ENCODE data around the gene SIN3B.

The SIN3B gene

DNA sequence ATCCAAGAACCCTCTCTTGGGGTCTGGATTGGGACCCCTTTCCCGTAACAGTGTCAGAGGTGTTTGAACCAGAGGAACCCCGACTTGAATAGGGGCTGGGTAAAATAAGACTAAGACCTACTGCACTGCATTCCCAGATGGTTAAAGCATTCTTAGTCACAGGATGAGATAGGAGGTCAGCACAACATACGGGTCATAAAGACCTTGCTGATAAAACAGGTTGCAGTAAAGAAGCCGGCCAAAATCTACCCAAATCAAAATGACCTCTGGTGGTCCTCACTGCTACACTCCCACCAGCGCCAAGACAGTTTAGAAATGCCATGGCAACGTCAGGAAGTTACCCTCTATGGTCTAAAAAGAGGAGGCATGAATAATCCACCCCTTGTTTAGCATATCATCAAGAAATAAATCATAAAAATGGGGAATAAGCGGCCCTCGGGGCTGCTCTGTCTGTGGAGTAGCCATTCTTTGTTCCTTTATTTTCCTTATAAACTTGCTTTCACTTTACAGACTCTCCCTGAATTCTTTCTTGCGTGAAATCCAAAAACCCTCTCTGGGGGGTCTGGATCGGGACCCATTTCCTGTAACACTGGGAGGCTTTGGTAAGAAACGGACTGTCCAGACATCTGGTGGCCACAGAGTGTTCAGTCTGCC is 4.4 kb upstream of the SIN3B start:
- Histone ChIP-seq H3K27ac (ENCODE audit: low read length) (no peak overlapping the region), H3K9me2 (replicated peaks; ENCODE audit: insufficient read depth, low read length) (no peaks in the 10 kb centered on the region), H2AFZ (ENCODE audit: low read length) (0 out of 2 replicates have a peak overlapping the region, but pooled peaks have one; percentile 45), H3K9me3 (replicated peaks; ENCODE audit: insufficient read depth, low read length) (no peaks in the 10 kb centered on the region), H3F3A (ENCODE audit: insufficient read depth, low read length) (no peaks in the 10 kb centered on the region), H3K4me1 (ENCODE audit: low read length) (peaks cover 6% of the 10 kb centered on the region; the same call in 1 of the 2 replicates), H3K27me3 (replicated peaks; ENCODE audit: insufficient read depth, low read length) (peaks cover 27% of the 10 kb centered on the region), H3K4me3 (ENCODE audit: low read length) (no peak overlapping the region), H3K36me3 (replicated peaks; ENCODE audit: insufficient read depth, low read length) (no peaks in the 10 kb centered on the region), H3K9ac (ENCODE audit: low read length) (no peak overlapping the region), H3K79me2 (ENCODE audit: low read length) (peaks cover 4% of the 10 kb centered on the region), H3K4me2 (ENCODE audit: low read depth, low read length) (peak overlapping the region; percentile 29; the same call in 1 of the 2 replicates), H4K20me1 (ENCODE audit: insufficient read depth, low read length) (no peaks in the 10 kb centered on the region)
- TF ChIP-seq EZH2 (optimal IDR thresholded peaks at IDR 0.05; ENCODE audit: low read depth, low read length) = no peak
- TF ChIP-seq, protein P1, sequence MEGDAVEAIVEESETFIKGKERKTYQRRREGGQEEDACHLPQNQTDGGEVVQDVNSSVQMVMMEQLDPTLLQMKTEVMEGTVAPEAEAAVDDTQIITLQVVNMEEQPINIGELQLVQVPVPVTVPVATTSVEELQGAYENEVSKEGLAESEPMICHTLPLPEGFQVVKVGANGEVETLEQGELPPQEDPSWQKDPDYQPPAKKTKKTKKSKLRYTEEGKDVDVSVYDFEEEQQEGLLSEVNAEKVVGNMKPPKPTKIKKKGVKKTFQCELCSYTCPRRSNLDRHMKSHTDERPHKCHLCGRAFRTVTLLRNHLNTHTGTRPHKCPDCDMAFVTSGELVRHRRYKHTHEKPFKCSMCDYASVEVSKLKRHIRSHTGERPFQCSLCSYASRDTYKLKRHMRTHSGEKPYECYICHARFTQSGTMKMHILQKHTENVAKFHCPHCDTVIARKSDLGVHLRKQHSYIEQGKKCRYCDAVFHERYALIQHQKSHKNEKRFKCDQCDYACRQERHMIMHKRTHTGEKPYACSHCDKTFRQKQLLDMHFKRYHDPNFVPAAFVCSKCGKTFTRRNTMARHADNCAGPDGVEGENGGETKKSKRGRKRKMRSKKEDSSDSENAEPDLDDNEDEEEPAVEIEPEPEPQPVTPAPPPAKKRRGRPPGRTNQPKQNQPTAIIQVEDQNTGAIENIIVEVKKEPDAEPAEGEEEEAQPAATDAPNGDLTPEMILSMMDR (IDR thresholded peaks at IDR 0.05; ENCODE audit: low read length) = no peak
- no peak for TF ChIP-seq EZH2phosphoT487 (IDR thresholded peaks at IDR 0.05; ENCODE audit: low read length)
- DNase-seq = no peak

DNA sequence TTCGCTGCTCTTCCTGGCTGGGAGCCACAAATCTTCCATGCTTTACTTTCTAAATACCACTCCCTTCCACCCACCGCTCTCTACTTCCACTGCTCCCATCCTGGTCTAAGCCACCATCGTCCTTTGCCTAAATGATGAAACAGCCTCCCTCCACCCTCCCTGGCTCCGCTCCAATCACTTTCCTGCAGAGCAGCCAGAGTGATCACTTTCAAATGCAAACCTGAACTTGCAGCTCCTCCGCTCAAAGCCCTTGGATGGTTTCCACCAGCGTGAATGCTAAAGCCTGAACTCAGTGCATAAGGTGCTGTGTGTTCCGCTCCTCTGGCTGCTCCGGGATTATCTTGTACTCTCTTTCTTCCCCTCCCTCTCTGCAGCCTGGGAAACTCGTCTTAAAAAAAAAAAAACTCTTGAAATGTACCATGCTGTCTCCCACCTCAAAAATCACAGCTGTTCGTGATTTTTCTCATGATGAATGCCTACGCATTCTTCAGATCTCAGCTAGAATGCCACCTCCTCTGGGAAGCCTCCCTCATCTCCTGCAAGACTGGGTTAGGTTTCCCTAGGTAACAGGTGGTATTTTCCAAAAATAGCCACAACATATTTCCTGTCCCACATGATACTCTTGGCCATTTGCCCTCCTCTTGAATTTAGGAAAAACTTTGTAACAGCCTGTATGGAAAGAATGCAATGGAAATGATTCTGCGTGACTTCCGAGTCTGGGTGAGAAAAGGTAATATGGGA is 3.7 kb upstream of the SIN3B start:
- Histone ChIP-seq H4K20me1 (ENCODE audit: insufficient read depth, low read length) (no peaks in the 10 kb centered on the region), H2AFZ (ENCODE audit: low read length) (peak overlapping the region; percentile 45; the same call in 1 of the 2 replicates), H3K27me3 (replicated peaks; ENCODE audit: insufficient read depth, low read length) (peaks cover 27% of the 10 kb centered on the region), H3F3A (ENCODE audit: insufficient read depth, low read length) (no peaks in the 10 kb centered on the region), H3K4me3 (ENCODE audit: low read length) (no peak overlapping the region), H3K9me3 (replicated peaks; ENCODE audit: insufficient read depth, low read length) (no peaks in the 10 kb centered on the region), H3K9me2 (replicated peaks; ENCODE audit: insufficient read depth, low read length) (no peaks in the 10 kb centered on the region), H3K4me1 (ENCODE audit: low read length) (peaks cover 10% of the 10 kb centered on the region), H3K36me3 (replicated peaks; ENCODE audit: insufficient read depth, low read length) (no peaks in the 10 kb centered on the region), H3K4me2 (ENCODE audit: low read depth, low read length) (peak overlapping the region; percentile 29; the same call in 1 of the 2 replicates), H3K79me2 (ENCODE audit: low read length) (peaks cover 11% of the 10 kb centered on the region), H3K9ac (ENCODE audit: low read length) (no peak overlapping the region), H3K27ac (ENCODE audit: low read length) (no peak overlapping the region)
- no peak for DNase-seq
- TF ChIP-seq EZH2 (optimal IDR thresholded peaks at IDR 0.05; ENCODE audit: low read depth, low read length) = no peak
- TF ChIP-seq EZH2phosphoT487 (IDR thresholded peaks at IDR 0.05; ENCODE audit: low read length) = no peak
- TF ChIP-seq, protein P1 (IDR thresholded peaks at IDR 0.05; ENCODE audit: low read length) = no peak

DNA sequence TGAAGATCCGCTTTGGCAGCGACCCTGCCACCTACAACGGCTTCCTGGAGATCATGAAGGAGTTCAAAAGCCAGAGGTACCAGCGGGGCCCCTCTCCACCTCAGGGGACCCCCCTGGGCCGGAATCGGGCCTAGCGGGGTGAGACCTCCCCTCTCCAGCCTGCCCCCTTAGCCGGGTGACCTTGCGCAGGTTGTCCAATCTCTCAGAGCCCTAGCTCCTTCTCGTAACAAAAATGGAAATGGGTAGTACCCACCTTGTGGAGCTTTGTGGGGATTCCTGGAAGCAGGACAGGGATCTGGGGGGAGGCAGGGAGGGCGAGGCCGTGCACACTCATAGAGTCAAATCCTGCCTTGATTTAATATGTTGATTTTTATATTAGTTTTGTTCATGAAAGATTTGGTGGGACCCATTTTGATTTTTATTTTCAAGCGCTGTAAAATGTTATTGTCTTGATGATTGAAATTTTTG is 658 bp downstream of the SIN3B start:
- H3F3A ChIP-seq (ENCODE audit: insufficient read depth, low read length) = no peaks in the 10 kb centered on the region
- H4K20me1 ChIP-seq (ENCODE audit: insufficient read depth, low read length) = no peaks in the 10 kb centered on the region
- peaks cover 11% of the 10 kb centered on the region for H3K79me2 ChIP-seq (ENCODE audit: low read length)
- H3K4me2 ChIP-seq (ENCODE audit: low read depth, low read length) = peak overlapping the region; percentile 86
- H2AFZ ChIP-seq (ENCODE audit: low read length) = peak overlapping the region; percentile 47; the same call in 1 of the 2 replicates
- peak overlapping the region; percentile 74 for H3K9ac ChIP-seq (ENCODE audit: low read length)
- H3K36me3 ChIP-seq (replicated peaks; ENCODE audit: insufficient read depth, low read length) = no peaks in the 10 kb centered on the region
- TF ChIP-seq EZH2phosphoT487 (IDR thresholded peaks at IDR 0.05; ENCODE audit: low read length) = no peak
- TF ChIP-seq, protein P1 (IDR thresholded peaks at IDR 0.05; ENCODE audit: low read length) = no peak
- no peak for TF ChIP-seq EZH2 (optimal IDR thresholded peaks at IDR 0.05; ENCODE audit: low read depth, low read length)
- H3K27ac ChIP-seq (ENCODE audit: low read length) = no peak overlapping the region
- DNase-seq = peak; percentile 19
- peaks cover 27% of the 10 kb centered on the region for H3K27me3 ChIP-seq (replicated peaks; ENCODE audit: insufficient read depth, low read length)
- peaks cover 11% of the 10 kb centered on the region for H3K4me1 ChIP-seq (ENCODE audit: low read length)
- no peaks in the 10 kb centered on the region for H3K9me2 ChIP-seq (replicated peaks; ENCODE audit: insufficient read depth, low read length)
- H3K9me3 ChIP-seq (replicated peaks; ENCODE audit: insufficient read depth, low read length) = no peaks in the 10 kb centered on the region
- peak overlapping the region; percentile 92 for H3K4me3 ChIP-seq (ENCODE audit: low read length)
